GM12878 (cell line): ENCODE measurements around the gene DENND1A. TPM values are rescaled to one million over a fixed set of nuclear protein-coding genes. Genes with fewer than 3 reads are reported as not detected.

Source experiments
- ATAC-seq: fragments of 200-7000 bp; cut with Tn5 transposase; 3 replicates; pipeline ENCODE4 v1.9.1; 2020; ENCODE audit warnings: mild to moderate bottlenecking, moderate library complexity
- BruUV-seq: library from RNA; stranded (reverse); fragments of 400-500 nt; replicated peaks from 2 replicates; lab custom pipeline; 2021; lab: Mats Ljungman, UMichigan
- CTCF ChIA-PET: fragments of 300-600 bp; sonication (Branson Sonifier 250); formaldehyde crosslinking; extraction: SDS; loops from one replicate; lab custom pipeline; 2021; ENCODE audit warnings: inconsistent platforms; lab: Yijun Ruan, JAX
- POLR2A ChIA-PET: fragments of 350-600 bp; formaldehyde crosslinking; extraction: SDS; loops from one replicate; lab custom pipeline; 2021; ENCODE audit warnings: inconsistent platforms; lab: Charles Lee
- RAD21 ChIA-PET: fragments of 300-600 bp; sonication (Branson Sonifier 250); formaldehyde crosslinking; loops from one replicate; lab custom pipeline; 2023; ENCODE audit warnings: antibody characterized with exemption; ENCODE audit not compliant: unreplicated experiment; lab: Charles Lee
- SMC1A ChIA-PET: fragments of 300-600 bp; sonication (Branson Sonifier 250); formaldehyde crosslinking; loops from one replicate; lab custom pipeline; 2023; ENCODE audit not compliant: unreplicated experiment, uncharacterized antibody; lab: Charles Lee
- DNase-seq: peaks from one replicate; pipeline ENCODE4 v3.0.0-alpha.2; 2011; ENCODE audit warnings: low read depth, low spot score
- FAIRE-seq: peaks from 3 replicates; lab custom pipeline; 2011; peaks lifted over from hg19 to GRCh38; lab: Jason Lieb, UNC
- H2AFZ ChIP-seq: 2 replicates; pipeline ENCODE4 v1.6.0; 2011; ENCODE audit warnings: low read depth, low read length, control low read depth; ENCODE audit not compliant: control insufficient read depth
- H3K27ac ChIP-seq: 2 replicates; pipeline ENCODE4 v1.5.1; 2011; ENCODE audit warnings: control low read depth; ENCODE audit not compliant: control insufficient read depth, insufficient read depth
- H3K27me3 ChIP-seq, 2 experiments: replicated peaks in 1 of 2; 2 replicates each; pipeline versions ENCODE4 v1.6.0 to v1.6.1; 2011; ENCODE audit warnings: low read length in 1 of 2; ENCODE audit not compliant: control insufficient read depth in 2 of 2, insufficient read depth in 2 of 2
- H3K36me3 ChIP-seq, 2 experiments: 2 replicates each; pipeline ENCODE4 v1.5.1; 2011; ENCODE audit warnings: low read length in 1 of 2; ENCODE audit not compliant: control insufficient read depth in 2 of 2, insufficient read depth in 2 of 2
- H3K4me1 ChIP-seq: 2 replicates; pipeline ENCODE4 v1.6.1; 2011; ENCODE audit warnings: mild to moderate bottlenecking, low read length, moderate library complexity, mixed read lengths; ENCODE audit not compliant: control insufficient read depth, insufficient read depth
- H3K4me2 ChIP-seq: 2 replicates; pipeline ENCODE4 v1.6.0; 2011; ENCODE audit warnings: control low read depth; ENCODE audit not compliant: control insufficient read depth, insufficient read depth
- H3K4me3 ChIP-seq: fragments of 200-600 bp; sonication (generic); 2 replicates; pipeline ENCODE4 v1.5.1; 2016
- H3K79me2 ChIP-seq: 2 replicates; pipeline ENCODE4 v1.6.0; 2011; ENCODE audit warnings: low read length; ENCODE audit not compliant: control insufficient read depth, insufficient read depth
- H3K9ac ChIP-seq: 2 replicates; pipeline ENCODE4 v1.8.0; 2011; ENCODE audit warnings: low read length, control low read depth, mixed read lengths; ENCODE audit not compliant: control insufficient read depth, insufficient read depth
- H3K9me3 ChIP-seq: replicated peaks from 3 replicates; pipeline ENCODE4 v1.5.1; 2011; ENCODE audit warnings: mild to moderate bottlenecking, low read length; ENCODE audit not compliant: control insufficient read depth, insufficient read depth
- H4K20me1 ChIP-seq: 2 replicates; pipeline ENCODE4 v1.6.0; 2011; ENCODE audit not compliant: control insufficient read depth, insufficient read depth
- BACH1 ChIP-seq: fragments of 450-650 bp; IDR thresholded peaks from 2 replicates; pipeline ENCODE4 v1.6.1; 2017; ENCODE audit warnings: mild to moderate bottlenecking, borderline replicate concordance
- BMI1 ChIP-seq: fragments of 450-650 bp; IDR thresholded peaks from 2 replicates; pipeline ENCODE4 v1.6.1; 2016; ENCODE audit warnings: mild to moderate bottlenecking, moderate library complexity, borderline replicate concordance
- BRCA1 ChIP-seq: IDR thresholded peaks from 2 replicates; pipeline ENCODE4 v1.6.1; 2011; ENCODE audit warnings: low read depth, low read length, improper control_type of control experiment
- CEBPB ChIP-seq, 2 experiments: fragments of 150-350 bp in 1 of 2; IDR thresholded peaks; 2 replicates each; pipeline ENCODE4 v1.6.1; 2012 to 2014; ENCODE audit warnings: low read depth in 2 of 2, low read length in 2 of 2, borderline replicate concordance in 1 of 2, inconsistent platforms in 1 of 2
- E2F4 ChIP-seq: IDR thresholded peaks from 2 replicates; pipeline ENCODE4 v1.6.1; 2012; ENCODE audit warnings: low read depth, low read length, improper control_type of control experiment
- GATAD2B ChIP-seq: fragments of 450-650 bp; conservative IDR thresholded peaks from 2 replicates; pipeline ENCODE4 v1.6.1; 2017; ENCODE audit warnings: low read depth, mild to moderate bottlenecking, moderate library complexity
- NRF1 ChIP-seq: conservative IDR thresholded peaks from 2 replicates; pipeline ENCODE4 v1.6.1; 2011; ENCODE audit warnings: mild to moderate bottlenecking, low read depth, low read length, improper control_type of control experiment
- POLR2A ChIP-seq: IDR thresholded peaks from 2 replicates; pipeline ENCODE4 v1.6.1; 2011; ENCODE audit warnings: low read depth, mild to moderate bottlenecking, low read length
- POU2F2 ChIP-seq: IDR thresholded peaks from 3 replicates; pipeline ENCODE4 v1.6.1; 2011; ENCODE audit warnings: low read depth, mild to moderate bottlenecking, low read length, borderline replicate concordance
- RAD51 ChIP-seq: fragments of 450-650 bp; IDR thresholded peaks from 2 replicates; pipeline ENCODE4 v1.6.1; 2016; ENCODE audit warnings: moderate library complexity, mild to moderate bottlenecking, inconsistent platforms
- RFX5 ChIP-seq: IDR thresholded peaks from 2 replicates; pipeline ENCODE4 v1.6.1; 2011; ENCODE audit warnings: low read depth, low read length, improper control_type of control experiment
- SUPT20H ChIP-seq: IDR thresholded peaks from 2 replicates; pipeline ENCODE4 v1.6.1; 2011; ENCODE audit warnings: low read depth, mild to moderate bottlenecking, low read length, moderate library complexity, borderline replicate concordance; ENCODE audit not compliant: control insufficient read depth
- ZNF217 ChIP-seq: fragments of 450-650 bp; IDR thresholded peaks from 2 replicates; pipeline ENCODE4 v1.6.1; 2017; ENCODE audit warnings: antibody characterized with exemption, mild to moderate bottlenecking
- WGBS: methylation state at CpG from one replicate; pipeline ENCODE4 v1.1.6; 2016; ENCODE audit warnings: low lambda C conversion rate; ENCODE audit not compliant: insufficient replicate concordance, insufficient coverage; ENCODE audit errors: missing lambda C conversion rate; 5-methylcytosine and 5-hydroxymethylcytosine counted together
- in situ Hi-C: fragments of 300-500 bp; cut with MboI; formaldehyde crosslinking; loops from 9 replicates; pipeline ENCODE4 v1.14.3; 2018; ENCODE audit warnings: mixed read lengths
- intact Hi-C: fragments of 100-400 bp; cut with micrococcal nuclease; formaldehyde crosslinking; loops from one replicate; pipeline ENCODE4 v1.14.2; 2022; ENCODE audit not compliant: unreplicated experiment
- polyA plus RNA-seq, 11 experiments: library from polyadenylated mRNA; depleted of rRNA in 4 of 11; unstranded in 6 of 11; stranded (reverse) in 5 of 11; fragments of >200 nt; fragmentation: Nextera tagmentation in 4 of 11; fragmentation: Illumina TruSeq in 1 of 11; extraction: Ambion mirVana in 4 of 11; extraction: Trizol in 1 of 11; gene quantifications; 1 replicate in 1 of 11; 2 replicates in 10 of 11; pipeline versions ENCODE4 v1.2.1 to v1.2.3, GENCODE V29; 2011 to 2016; ENCODE audit warnings: inconsistent platforms in 2 of 11, missing spikeins in 2 of 11, low read depth in 1 of 11
- total RNA-seq, 4 experiments: library from RNA; depleted of rRNA in 3 of 4; stranded (reverse); fragments of >200 nt in 3 of 4; fragmentation: Illumina TruSeq in 1 of 4; extraction: Trizol in 1 of 4; gene quantifications; 2 replicates each; pipeline versions ENCODE4 v1.2.1 to v1.2.3, GENCODE V29; 2013 to 2021
- TF ChIP-seq, protein P1 (sequence below): fragments of 450-650 bp; IDR thresholded peaks from 2 replicates; pipeline ENCODE4 v1.6.1; 2017; ENCODE audit warnings: low read depth, mild to moderate bottlenecking, moderate library complexity
- TF ChIP-seq, protein P2 (sequence below): IDR thresholded peaks from 2 replicates; pipeline ENCODE4 v1.6.1; 2011; ENCODE audit warnings: mild to moderate bottlenecking, low read depth, low read length, moderate library complexity; ENCODE audit not compliant: insufficient replicate concordance

Gene DENND1A
- total and polyA plus RNA-seq, 10 of the 15 experiments (the other 5 are each of a cell fraction or from before 2014, with no cell fraction given) = 14.1 to 48.6 (median 35.2) TPM

DNA sequence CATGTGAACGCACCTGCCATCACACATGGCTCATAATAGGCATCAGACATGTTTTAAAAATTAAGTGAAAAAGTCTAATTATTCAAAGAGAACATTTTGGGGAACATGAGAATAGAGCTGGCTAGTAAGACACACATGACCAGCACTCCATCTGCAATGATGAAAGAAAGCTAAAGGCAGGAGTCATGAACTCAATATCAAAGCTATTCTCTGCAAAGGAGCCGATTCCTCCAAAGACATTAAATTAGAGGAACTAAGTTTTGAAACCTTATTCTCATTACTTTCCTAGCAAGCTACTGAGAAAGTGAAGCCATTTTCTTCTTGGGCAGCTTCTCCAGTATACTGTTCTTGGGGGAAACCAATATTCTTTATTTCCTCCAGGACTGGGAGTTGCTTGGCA, 401.9 kb downstream of the DENND1A start:
- no peaks in the 10 kb centered on the region for H3K4me1 ChIP-seq
- no peaks in the 10 kb centered on the region for H3K27me3 ChIP-seq
- H2AFZ ChIP-seq = no peak overlapping the region
- in situ Hi-C loops (no loop called here), intact Hi-C loops (no loop called here)
- H4K20me1 ChIP-seq = no peaks in the 10 kb centered on the region
- DNase-seq = no peak
- no peak overlapping the region for H3K9ac ChIP-seq
- FAIRE-seq = no peak
- H3K27ac ChIP-seq = no peak overlapping the region
- H3K79me2 ChIP-seq = no peaks in the 10 kb centered on the region
- BruUV-seq = no TSS peak
- CTCF ChIA-PET = interaction anchor here (1.1 to 1.8 kb wide), 5 partner anchors 11 to 45 kb away, joined by 3 to 7 read pairs (median 4); no protein-coding TSS in a partner anchor
- POLR2A ChIA-PET = no interaction called here
- SMC1A ChIA-PET = interaction anchor here (1.1 to 1.3 kb wide), 2 partner anchors 10 to 425 kb away, joined by 3 read pairs; no protein-coding TSS in a partner anchor
- 95% methylated on average over 2 of the region's 2 CpGs for WGBS
- H3K36me3 ChIP-seq = no peaks in the 10 kb centered on the region
- RAD21 ChIA-PET = no interaction called here
- no peaks in the 10 kb centered on the region; the same call in 1 of the 3 replicates for H3K9me3 ChIP-seq
- no peak for ATAC-seq
- TF ChIP-seq E2F4 (no peak), RAD51 (no peak), ZNF217 (no peak), BRCA1 (no peak)
- no peak overlapping the region for H3K4me3 ChIP-seq
- no peak overlapping the region for H3K4me2 ChIP-seq

DNA sequence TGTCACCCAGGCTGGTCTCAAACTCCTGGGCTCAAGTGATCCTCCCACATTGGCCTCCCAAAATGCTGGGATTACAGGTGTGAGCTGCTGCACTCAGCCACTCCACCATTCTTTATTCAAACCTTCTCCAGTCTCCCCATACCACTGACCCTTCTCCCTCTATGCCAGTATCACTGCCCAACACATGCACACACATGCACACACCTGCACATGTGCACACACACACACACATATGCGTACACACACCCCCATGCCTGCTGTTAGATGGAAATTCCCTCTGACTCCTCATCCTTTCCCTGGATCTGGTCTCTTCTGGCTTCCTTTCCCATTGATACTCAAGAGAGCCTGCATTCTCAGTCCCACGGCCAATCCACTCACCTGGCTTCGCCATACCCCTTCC, 404.0 kb downstream of the DENND1A start:
- H3K4me1 ChIP-seq = no peaks in the 10 kb centered on the region
- BruUV-seq = no TSS peak
- H3K4me3 ChIP-seq = no peak overlapping the region
- H4K20me1 ChIP-seq = no peaks in the 10 kb centered on the region; the same call in 1 of the 2 replicates
- no peaks in the 10 kb centered on the region for H3K27me3 ChIP-seq
- in situ Hi-C loops (no loop called here), intact Hi-C loops (no loop called here)
- ATAC-seq (no peak), FAIRE-seq (no peak), DNase-seq (no peak)
- ChIA-PET RAD21 (interaction anchor here (0.7 kb wide), 1 partner anchor 471 kb away, joined by 3 read pairs; no protein-coding TSS in a partner anchor), SMC1A (no interaction called here), CTCF (interaction anchor here (1.5 kb wide), 1 partner anchor 16 kb away, joined by 4 read pairs; no protein-coding TSS in a partner anchor), POLR2A (no interaction called here)
- H3K4me2 ChIP-seq = no peak overlapping the region
- H3K79me2 ChIP-seq = no peaks in the 10 kb centered on the region
- H3K9ac ChIP-seq = no peak overlapping the region
- H3K36me3 ChIP-seq = no peaks in the 10 kb centered on the region
- no peak overlapping the region for H3K27ac ChIP-seq
- 98% methylated on average over 3 of the region's 3 CpGs for WGBS
- H3K9me3 ChIP-seq = no peaks in the 10 kb centered on the region
- H2AFZ ChIP-seq = no peak overlapping the region
- TF ChIP-seq, protein P1, sequence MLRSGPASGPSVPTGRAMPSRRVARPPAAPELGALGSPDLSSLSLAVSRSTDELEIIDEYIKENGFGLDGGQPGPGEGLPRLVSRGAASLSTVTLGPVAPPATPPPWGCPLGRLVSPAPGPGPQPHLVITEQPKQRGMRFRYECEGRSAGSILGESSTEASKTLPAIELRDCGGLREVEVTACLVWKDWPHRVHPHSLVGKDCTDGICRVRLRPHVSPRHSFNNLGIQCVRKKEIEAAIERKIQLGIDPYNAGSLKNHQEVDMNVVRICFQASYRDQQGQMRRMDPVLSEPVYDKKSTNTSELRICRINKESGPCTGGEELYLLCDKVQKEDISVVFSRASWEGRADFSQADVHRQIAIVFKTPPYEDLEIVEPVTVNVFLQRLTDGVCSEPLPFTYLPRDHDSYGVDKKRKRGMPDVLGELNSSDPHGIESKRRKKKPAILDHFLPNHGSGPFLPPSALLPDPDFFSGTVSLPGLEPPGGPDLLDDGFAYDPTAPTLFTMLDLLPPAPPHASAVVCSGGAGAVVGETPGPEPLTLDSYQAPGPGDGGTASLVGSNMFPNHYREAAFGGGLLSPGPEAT = no peak
- TF ChIP-seq POLR2A (no peak), POU2F2 (no peak), GATAD2B (no peak), BMI1 (no peak), BACH1 (no peak), CEBPB (IDR thresholded peaks at IDR 0.05; ENCODE audit: borderline replicate concordance in 1 of 2, low read depth in 2 of 2, low read length in 2 of 2) (no peak), NRF1 (no peak), SUPT20H (no peak), RFX5 (no peak)
- TF ChIP-seq, protein P2, sequence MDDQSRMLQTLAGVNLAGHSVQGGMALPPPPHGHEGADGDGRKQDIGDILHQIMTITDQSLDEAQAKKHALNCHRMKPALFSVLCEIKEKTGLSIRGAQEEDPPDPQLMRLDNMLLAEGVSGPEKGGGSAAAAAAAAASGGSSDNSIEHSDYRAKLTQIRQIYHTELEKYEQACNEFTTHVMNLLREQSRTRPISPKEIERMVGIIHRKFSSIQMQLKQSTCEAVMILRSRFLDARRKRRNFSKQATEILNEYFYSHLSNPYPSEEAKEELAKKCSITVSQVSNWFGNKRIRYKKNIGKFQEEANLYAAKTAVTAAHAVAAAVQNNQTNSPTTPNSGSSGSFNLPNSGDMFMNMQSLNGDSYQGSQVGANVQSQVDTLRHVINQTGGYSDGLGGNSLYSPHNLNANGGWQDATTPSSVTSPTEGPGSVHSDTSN = no peak
